PC-9 (cell line): ENCODE measurements around the gene GALNT14. TPM values are rescaled to one million over a fixed set of nuclear protein-coding genes. Genes with fewer than 3 reads are reported as not detected.
A peak's percentile ranks its signal among the peaks of the same experiment; 100 is the strongest.

Experiments
- BruUV-seq: library from RNA; stranded (reverse); fragments of 400-500 nt; replicated peaks from 2 replicates; lab custom pipeline; 2021; lab: Mats Ljungman, UMichigan
- CTCF ChIA-PET: fragments of 300-600 bp; sonication (Branson Sonifier 250); formaldehyde crosslinking; loops from one replicate; lab custom pipeline; 2022; ENCODE audit warnings: antibody characterized with exemption; lab: Charles Lee
- POLR2A ChIA-PET: fragments of 300-600 bp; sonication (Branson Sonifier 250); formaldehyde crosslinking; loops from one replicate; lab custom pipeline; 2022; ENCODE audit warnings: antibody characterized with exemption; ENCODE audit not compliant: unreplicated experiment; lab: Charles Lee
- DNase-seq, 2 experiments: peaks; one replicate each; pipeline versions ENCODE4 v3.0.0 to v3.0.0-alpha.2; 2015 to 2022; ENCODE audit warnings: mixed read lengths in 1 of 2
- H2AFZ ChIP-seq: fragments of 200-600 bp; sonication (generic); 2 replicates; pipeline ENCODE4 v1.8.1; 2017; ENCODE audit warnings: antibody characterized with exemption
- H3F3A ChIP-seq: fragments of 200-600 bp; sonication (generic); 2 replicates; pipeline ENCODE4 v1.8.1; 2017; ENCODE audit warnings: antibody characterized with exemption, mild to moderate bottlenecking, low read depth; ENCODE audit not compliant: insufficient read depth
- H3K27ac ChIP-seq: fragments of 200-600 bp; sonication (generic); 2 replicates; pipeline ENCODE4 v1.6.1; 2016; ENCODE audit warnings: mixed run types
- H3K27me3 ChIP-seq: fragments of 200-600 bp; sonication (generic); 2 replicates; pipeline ENCODE4 v1.6.1; 2016; ENCODE audit warnings: low read depth, mixed run types; ENCODE audit not compliant: insufficient read depth
- H3K36me3 ChIP-seq: fragments of 200-600 bp; sonication (generic); 2 replicates; pipeline ENCODE4 v1.6.1; 2016; ENCODE audit warnings: low read depth, mixed run types
- H3K4me1 ChIP-seq: fragments of 200-600 bp; sonication (generic); replicated peaks from 2 replicates; pipeline ENCODE4 v1.6.1; 2016; ENCODE audit warnings: mixed run types; ENCODE audit not compliant: insufficient read depth
- H3K4me2 ChIP-seq: fragments of 200-600 bp; sonication (generic); 2 replicates; pipeline ENCODE4 v1.6.1; 2017; ENCODE audit warnings: mixed run types
- H3K4me3 ChIP-seq: fragments of 200-600 bp; sonication (generic); 2 replicates; pipeline ENCODE4 v1.6.1; 2016; ENCODE audit warnings: mixed run types
- H3K79me2 ChIP-seq: fragments of 200-600 bp; sonication (generic); 2 replicates; pipeline ENCODE4 v1.6.1; 2017; ENCODE audit warnings: low read depth, mixed run types
- H3K9me2 ChIP-seq: fragments of 200-600 bp; sonication (generic); 2 replicates; pipeline ENCODE4 v1.8.1; 2017; ENCODE audit warnings: mild to moderate bottlenecking; ENCODE audit not compliant: insufficient read depth
- H3K9me3 ChIP-seq: fragments of 200-600 bp; sonication (generic); 2 replicates; pipeline ENCODE4 v1.8.1; 2016; ENCODE audit warnings: low read depth; ENCODE audit not compliant: insufficient read depth
- H4K20me1 ChIP-seq: fragments of 200-600 bp; sonication (generic); 2 replicates; pipeline ENCODE4 v1.8.1; 2017; ENCODE audit not compliant: insufficient read depth
- CTCF ChIP-seq: fragments of 200-600 bp; sonication (generic); conservative IDR thresholded peaks from 2 replicates; pipeline ENCODE4 v1.6.1; 2017; ENCODE audit warnings: mixed run types, antibody characterized with exemption, mild to moderate bottlenecking, moderate library complexity
- EZH2 ChIP-seq: fragments of 200-600 bp; sonication (generic); IDR thresholded peaks from 2 replicates; pipeline ENCODE4 v1.8.0; 2017; ENCODE audit warnings: antibody characterized with exemption, low read depth
- intact Hi-C: fragments of 100-400 bp; cut with micrococcal nuclease; formaldehyde crosslinking; loops from one replicate; pipeline ENCODE4 v1.10.0; 2022; ENCODE audit not compliant: unreplicated experiment
- total RNA-seq: library from RNA; stranded (reverse); gene quantifications from 2 replicates; pipeline ENCODE4 v1.2.3, GENCODE V29; 2021

GALNT14 gene
- total RNA-seq, 1 experiment from 2014 or later = 3.1 TPM

DNA sequence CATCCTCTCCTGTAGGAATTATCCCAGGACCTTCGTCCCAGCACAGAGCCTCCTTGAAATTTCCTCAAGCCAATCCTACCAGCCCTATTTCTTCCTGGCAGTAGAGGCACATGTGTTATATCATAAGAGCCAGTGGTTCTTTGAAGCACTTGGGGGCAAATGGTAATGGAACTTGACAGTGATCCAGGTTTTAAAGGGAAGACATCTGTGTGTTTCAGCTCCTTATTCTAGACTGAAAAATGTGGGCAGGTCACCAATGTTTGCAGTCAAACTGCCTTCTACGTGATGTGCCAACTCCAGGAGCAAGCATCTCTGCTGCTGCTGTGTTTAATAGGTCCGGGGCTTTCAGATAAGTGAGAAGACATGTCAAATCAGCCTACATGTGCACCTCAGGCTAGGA lies 157.1 kb downstream of the GALNT14 start:
- no peak overlapping the region for H3K27ac ChIP-seq
- H3K9me3 ChIP-seq = no peaks in the 10 kb centered on the region
- H3K9me2 ChIP-seq = no peaks in the 10 kb centered on the region
- ChIA-PET POLR2A (no interaction called here), CTCF (no interaction called here)
- no TSS peak for BruUV-seq
- H3K4me1 ChIP-seq = peaks cover 11% of the 10 kb centered on the region
- no peaks in the 10 kb centered on the region for H3K36me3 ChIP-seq
- no peaks in the 10 kb centered on the region for H4K20me1 ChIP-seq
- peaks cover 16% of the 10 kb centered on the region for H3F3A ChIP-seq
- DNase-seq = no peak
- H3K4me2 ChIP-seq = no peak overlapping the region
- peaks cover 5% of the 10 kb centered on the region; the same call in 1 of the 2 replicates for H3K79me2 ChIP-seq
- no peak overlapping the region for H3K4me3 ChIP-seq
- intact Hi-C loops = no loop called here
- TF ChIP-seq CTCF = no peak
- no peaks in the 10 kb centered on the region for H3K27me3 ChIP-seq
- no peak overlapping the region for H2AFZ ChIP-seq

- no TSS peak for BruUV-seq
- H2AFZ ChIP-seq = no peak overlapping the region
- peaks cover 5% of the 10 kb centered on the region; the same call in 1 of the 2 replicates for H3K79me2 ChIP-seq
- ChIA-PET POLR2A (interaction anchor here (0.6 kb wide), 1 partner anchor 146 kb away, joined by 6 read pairs; no protein-coding TSS in a partner anchor), CTCF (no interaction called here)
- peaks cover 11% of the 10 kb centered on the region for H3K4me1 ChIP-seq
- H3K9me3 ChIP-seq = no peaks in the 10 kb centered on the region
- H3K27ac ChIP-seq = peak overlapping the region; percentile 34; the same call in 1 of the 2 replicates
- H3K36me3 ChIP-seq = no peaks in the 10 kb centered on the region
- intact Hi-C loops = no loop called here
- H4K20me1 ChIP-seq = no peaks in the 10 kb centered on the region
- peak overlapping the region; percentile 26; the same call in 1 of the 2 replicates for H3K4me2 ChIP-seq
- DNase-seq = peak; percentile 55 to 85
- no peaks in the 10 kb centered on the region for H3K9me2 ChIP-seq
- no peaks in the 10 kb centered on the region for H3K27me3 ChIP-seq
- no peak overlapping the region for H3K4me3 ChIP-seq
- H3F3A ChIP-seq = peaks cover 16% of the 10 kb centered on the region
- TF ChIP-seq CTCF (peak; percentile 52; the same call in 1 of the 2 replicates), EZH2 (no peak)
Observed at GRCh38 chr2:30979822-30980245, 158.4 kb downstream of the GALNT14 start.

DNA sequence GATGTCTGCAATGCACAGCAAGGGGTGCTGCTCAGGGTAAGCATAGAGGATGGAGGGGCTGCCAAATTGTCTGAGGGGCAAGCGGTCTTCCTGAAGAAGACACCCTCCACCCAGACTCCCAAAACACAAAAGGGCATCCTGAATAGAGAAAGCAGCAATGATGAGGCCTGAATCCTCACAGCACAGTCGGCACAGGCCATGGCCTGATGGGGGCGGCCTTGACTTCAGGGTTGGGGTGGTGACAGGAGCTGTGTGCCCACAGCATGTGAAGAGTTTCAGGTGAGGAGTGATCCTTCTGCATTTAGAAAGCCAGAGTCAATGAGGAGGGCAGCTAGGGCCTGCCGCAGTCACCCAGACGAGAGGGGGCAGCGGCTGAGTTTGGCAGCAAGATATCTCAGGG lies 159.4 kb downstream of the GALNT14 start:
- no TSS peak for BruUV-seq
- Histone ChIP-seq H2AFZ (no peak overlapping the region), H3K9me2 (no peaks in the 10 kb centered on the region), H3K36me3 (no peaks in the 10 kb centered on the region), H3K4me2 (no peak overlapping the region), H3K27ac (no peak overlapping the region), H3K4me3 (no peak overlapping the region), H4K20me1 (no peaks in the 10 kb centered on the region), H3K4me1 (peaks cover 11% of the 10 kb centered on the region), H3K9me3 (no peaks in the 10 kb centered on the region), H3K79me2 (peaks cover 5% of the 10 kb centered on the region; the same call in 1 of the 2 replicates), H3F3A (peaks cover 16% of the 10 kb centered on the region), H3K27me3 (no peaks in the 10 kb centered on the region)
- CTCF ChIA-PET = no interaction called here
- intact Hi-C loops = no loop called here
- TF ChIP-seq EZH2 = no peak
- POLR2A ChIA-PET = interaction anchor here (0.6 kb wide), 1 partner anchor 147 kb away, joined by 6 read pairs; no protein-coding TSS in a partner anchor
- no peak for DNase-seq
